ENCODE measurements around the gene TYRO3.

Gene TYRO3

DNA sequence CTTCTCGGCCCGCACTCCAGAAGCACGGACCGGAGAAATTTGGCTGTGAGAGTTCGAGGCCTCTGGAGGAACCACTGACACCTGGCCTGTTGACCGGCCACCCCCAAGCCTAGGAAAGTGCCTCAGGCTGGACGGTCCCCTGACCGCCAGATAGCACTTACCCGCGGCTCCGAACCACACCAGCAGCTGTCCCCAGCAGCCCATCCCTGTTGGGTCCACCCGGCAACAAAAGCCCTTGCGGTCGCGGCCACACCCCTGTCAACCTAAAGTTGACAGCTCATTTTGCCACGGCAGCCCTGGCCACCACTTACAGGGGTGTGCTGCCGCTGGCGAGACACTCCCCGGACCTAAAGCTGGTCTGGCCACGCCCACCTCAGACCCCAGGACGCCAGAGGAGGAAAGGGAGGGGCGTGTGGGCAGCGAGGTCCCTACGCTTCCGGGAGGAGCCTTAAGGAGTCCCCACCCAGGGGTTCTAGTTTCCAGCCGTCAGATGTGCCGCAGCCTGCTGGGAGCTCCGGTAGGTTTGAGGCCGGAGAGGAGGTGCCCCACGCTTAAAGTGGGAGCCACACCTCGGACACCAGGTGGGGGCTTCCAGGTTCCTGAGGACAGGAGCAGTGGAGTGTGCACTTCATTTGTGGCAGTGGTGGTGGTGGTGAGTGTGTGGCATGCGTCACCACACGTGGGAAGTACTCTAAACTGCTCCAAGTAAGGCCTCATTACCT, 45.3 kb upstream of the TYRO3 start, which contains the start of gene LTK:
Gene LTK (minus strand): TSS at position 322 of the 722 bp plus-strand sequence. CDS start 118 bp downstream, at position 204.
- no peak within 1 kb of the TSS for H3K27ac ChIP-seq
- DNase-seq (ENCODE audit: low spot score), result no peak

GRCh38 chr15:41517895-41518449, 41.0 kb upstream of the TYRO3 start:
- Histone ChIP-seq H3K27ac (no peak overlapping the region), H3K4me3 (no peak overlapping the region)
- TF ChIP-seq, protein P1, sequence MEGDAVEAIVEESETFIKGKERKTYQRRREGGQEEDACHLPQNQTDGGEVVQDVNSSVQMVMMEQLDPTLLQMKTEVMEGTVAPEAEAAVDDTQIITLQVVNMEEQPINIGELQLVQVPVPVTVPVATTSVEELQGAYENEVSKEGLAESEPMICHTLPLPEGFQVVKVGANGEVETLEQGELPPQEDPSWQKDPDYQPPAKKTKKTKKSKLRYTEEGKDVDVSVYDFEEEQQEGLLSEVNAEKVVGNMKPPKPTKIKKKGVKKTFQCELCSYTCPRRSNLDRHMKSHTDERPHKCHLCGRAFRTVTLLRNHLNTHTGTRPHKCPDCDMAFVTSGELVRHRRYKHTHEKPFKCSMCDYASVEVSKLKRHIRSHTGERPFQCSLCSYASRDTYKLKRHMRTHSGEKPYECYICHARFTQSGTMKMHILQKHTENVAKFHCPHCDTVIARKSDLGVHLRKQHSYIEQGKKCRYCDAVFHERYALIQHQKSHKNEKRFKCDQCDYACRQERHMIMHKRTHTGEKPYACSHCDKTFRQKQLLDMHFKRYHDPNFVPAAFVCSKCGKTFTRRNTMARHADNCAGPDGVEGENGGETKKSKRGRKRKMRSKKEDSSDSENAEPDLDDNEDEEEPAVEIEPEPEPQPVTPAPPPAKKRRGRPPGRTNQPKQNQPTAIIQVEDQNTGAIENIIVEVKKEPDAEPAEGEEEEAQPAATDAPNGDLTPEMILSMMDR (IDR thresholded peaks at IDR 0.05), result no peak
- no peak for DNase-seq (ENCODE audit: low spot score)

More for the DNA sequence above, 45.3 kb upstream of the TYRO3 start, which contains the start of gene LTK:
- H3K4me3 ChIP-seq, result peak within 1 kb of the TSS; percentile 70
- TF ChIP-seq, protein P1 (IDR thresholded peaks at IDR 0.05), result no peak

DNA sequence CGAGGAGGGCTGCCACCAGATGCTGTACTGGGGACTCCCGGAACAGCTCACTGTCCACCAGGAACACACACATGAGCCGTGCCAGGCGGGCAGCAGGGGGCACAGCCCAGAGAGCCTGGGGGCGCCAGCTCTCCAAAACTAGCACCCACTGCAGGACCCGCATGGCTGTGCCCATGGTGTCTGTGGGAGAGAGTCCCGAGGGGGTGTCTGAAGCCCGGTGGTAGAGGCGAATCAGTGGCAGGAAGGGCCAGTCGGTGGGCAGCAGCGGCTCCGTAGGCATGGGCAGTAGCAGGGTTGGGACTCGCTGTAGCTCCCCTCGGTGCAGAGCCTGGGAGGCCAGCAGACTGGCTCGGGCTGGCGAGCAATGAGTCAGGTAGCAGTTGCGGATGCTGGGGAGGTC, 38.4 kb upstream of the TYRO3 start:
- DNase-seq (ENCODE audit: low spot score), result no peak
- Histone ChIP-seq H3K27ac (no peak overlapping the region), H3K4me3 (no peak overlapping the region)
- TF ChIP-seq, protein P1 (IDR thresholded peaks at IDR 0.05), result no peak

DNA sequence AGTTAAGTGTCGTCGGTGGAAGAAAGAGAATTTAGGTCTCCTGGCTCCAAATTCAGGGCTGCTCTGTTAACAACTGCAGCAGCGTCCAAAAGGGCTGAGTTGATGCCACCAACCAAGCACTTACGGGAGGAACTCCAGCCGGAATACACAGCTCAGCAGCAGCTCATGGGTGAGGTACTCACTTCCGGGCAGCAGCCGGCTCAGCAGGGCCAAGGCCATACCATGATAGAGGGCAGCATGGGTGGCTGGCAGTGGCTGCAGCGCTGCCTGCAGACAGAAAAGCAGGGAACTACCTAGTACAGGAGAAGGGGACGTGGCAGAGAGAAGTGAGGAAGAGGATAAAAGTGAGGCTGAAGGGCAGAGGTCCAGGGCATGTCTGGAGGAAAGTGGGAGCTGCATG, 37.4 kb upstream of the TYRO3 start:
- H3K4me3 ChIP-seq, result no peak overlapping the region
- no peak overlapping the region for H3K27ac ChIP-seq
- TF ChIP-seq, protein P1 (IDR thresholded peaks at IDR 0.05), result no peak
- DNase-seq (ENCODE audit: low spot score), result no peak

- TF ChIP-seq, protein P1 (IDR thresholded peaks at IDR 0.05), result no peak
- H3K27ac ChIP-seq, result no peak overlapping the region
- H3K4me3 ChIP-seq, result no peak overlapping the region
- no peak for DNase-seq (ENCODE audit: low spot score)
Observed at GRCh38 chr15:41523097-41523496, 35.9 kb upstream of the TYRO3 start.

DNA sequence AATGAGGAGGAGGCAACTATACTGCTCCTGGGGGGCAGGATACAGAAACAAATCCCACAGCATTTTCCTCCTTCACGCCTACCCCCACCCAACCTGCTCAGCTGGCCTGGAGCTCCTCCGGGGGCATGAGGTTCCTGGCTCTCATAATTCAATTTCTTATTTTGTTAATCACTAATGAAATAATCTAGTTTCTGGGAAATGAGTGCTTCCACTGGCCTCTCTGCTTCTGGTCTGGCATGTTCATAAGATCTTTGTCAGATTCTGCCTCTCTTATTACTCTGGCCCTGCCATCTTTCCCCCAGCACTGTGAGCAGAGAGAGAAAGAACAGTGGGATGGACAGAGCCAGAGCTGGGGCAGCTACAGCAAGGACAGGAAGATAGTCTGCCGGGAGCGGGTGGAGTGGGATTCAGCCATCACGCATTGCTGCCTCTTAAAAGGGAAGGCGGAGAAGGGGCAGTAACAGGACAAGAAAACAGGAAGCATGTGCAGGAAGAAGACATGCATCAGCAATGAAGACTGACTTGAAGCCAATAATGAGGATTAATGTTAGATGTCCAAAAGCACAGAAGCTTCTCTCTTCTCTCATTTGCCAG, 28.6 kb upstream of the TYRO3 start:
- no peak for DNase-seq (ENCODE audit: low spot score)
- Histone ChIP-seq H3K4me3 (no peak overlapping the region), H3K27ac (no peak overlapping the region)
- TF ChIP-seq, protein P1 (IDR thresholded peaks at IDR 0.05), result no peak
